Left lung (tissue), 10 donors: ENCODE results near the gene ZNF816. TPM values are rescaled to one million over a fixed set of nuclear protein-coding genes. Genes with fewer than 3 reads are reported as not detected.
"Not testable (repeated sequence)": the region's sequence is repeated elsewhere in the genome, so short reads cannot be mapped to it uniquely, and the experiment has no call there.

Source experiments
- ATAC-seq: fragments of 200-7000 bp; cut with Tn5 transposase; one replicate; pipeline ENCODE4 v1.9.1; 2020; ENCODE audit warnings: moderate library complexity
- DNase-seq, 4 donors: peaks; one replicate each; pipeline ENCODE4 v3.0.0-alpha.2; 2013 to 2020
- H3K27ac ChIP-seq, 2 donors: fragments of 200-600 bp; sonication (generic) in 1 of 2; one replicate each; pipeline versions ENCODE4 v1.5.0 to v1.8.0; 2020 to 2021
- H3K27me3 ChIP-seq, 2 donors: fragments of 200-600 bp; sonication (generic) in 1 of 2; one replicate each; pipeline versions ENCODE4 v1.5.0 to v1.8.0; 2020 to 2021
- H3K36me3 ChIP-seq, 2 donors: fragments of 200-600 bp; sonication (generic) in 1 of 2; one replicate each; pipeline versions ENCODE4 v1.5.0 to v1.8.0; 2020 to 2021
- H3K4me1 ChIP-seq, 2 donors: fragments of 200-600 bp; one replicate each; pipeline ENCODE4 v1.8.0; 2021
- H3K4me3 ChIP-seq, 2 donors: fragments of 200-600 bp; sonication (generic) in 1 of 2; one replicate each; pipeline versions ENCODE4 v1.5.0 to v1.8.0; 2020 to 2021; ENCODE audit warnings: mild to moderate bottlenecking in 1 of 2
- H3K9me3 ChIP-seq, 2 donors: fragments of 200-600 bp; sonication (generic) in 1 of 2; one replicate each; pipeline versions ENCODE4 v1.5.0 to v1.8.0; 2020 to 2021
- intact Hi-C, 2 donors: fragments of 100-400 bp; cut with DNase I; formaldehyde crosslinking; loops; one replicate each; pipeline versions ENCODE4 v1.11.2 to v1.14.2; 2022
- polyA plus RNA-seq, 6 donors: library from polyadenylated mRNA; unstranded; fragments of 120-200 nt; gene quantifications; one replicate each; pipeline ENCODE4 v1.2.1, GENCODE V29; 2013; ENCODE audit not compliant: insufficient read length in 6 of 6
- total RNA-seq, 2 donors: library from RNA; stranded (reverse); fragmentation: NEBNext Ultra II Directional; extraction: Animal tissue kit (Norgen Biotek cat#: 25700); gene quantifications; one replicate each; pipeline ENCODE4 v1.2.1, GENCODE V29; 2021
- TF ChIP-seq, protein P1 (sequence below), 2 donors: fragments of 200-600 bp; sonication (generic) in 1 of 2; IDR thresholded peaks; one replicate each; pipeline versions ENCODE4 v1.5.0 to v1.8.0; 2021; ENCODE audit warnings: antibody characterized with exemption in 2 of 2
- donor health status: DM: no; HTN: yes; CAD: no.
- donor health status: DM: no; HTN: no; CAD: no.

Gene ZNF816
- total and polyA plus RNA-seq, 8 donors: 10.9 to 23.3 (median 17.8) TPM

GRCh38 chr19:52949422-52949821 lies 13.3 kb downstream of the ZNF816 start:
- Histone ChIP-seq H3K9me3 (peaks cover 12 to 92% of the 10 kb centered on the region in 2 donors), H3K4me1 (no peaks in the 10 kb centered on the region), H3K36me3 (peaks cover 3 to 48% of the 10 kb centered on the region in 2 donors), H3K27me3 (no peaks in the 10 kb centered on the region), H3K4me3 (no peak overlapping the region), H3K27ac (no peak overlapping the region)
- ATAC-seq (no peak), DNase-seq (no peak)
- intact Hi-C loops: no loop called here
- TF ChIP-seq, protein P1, sequence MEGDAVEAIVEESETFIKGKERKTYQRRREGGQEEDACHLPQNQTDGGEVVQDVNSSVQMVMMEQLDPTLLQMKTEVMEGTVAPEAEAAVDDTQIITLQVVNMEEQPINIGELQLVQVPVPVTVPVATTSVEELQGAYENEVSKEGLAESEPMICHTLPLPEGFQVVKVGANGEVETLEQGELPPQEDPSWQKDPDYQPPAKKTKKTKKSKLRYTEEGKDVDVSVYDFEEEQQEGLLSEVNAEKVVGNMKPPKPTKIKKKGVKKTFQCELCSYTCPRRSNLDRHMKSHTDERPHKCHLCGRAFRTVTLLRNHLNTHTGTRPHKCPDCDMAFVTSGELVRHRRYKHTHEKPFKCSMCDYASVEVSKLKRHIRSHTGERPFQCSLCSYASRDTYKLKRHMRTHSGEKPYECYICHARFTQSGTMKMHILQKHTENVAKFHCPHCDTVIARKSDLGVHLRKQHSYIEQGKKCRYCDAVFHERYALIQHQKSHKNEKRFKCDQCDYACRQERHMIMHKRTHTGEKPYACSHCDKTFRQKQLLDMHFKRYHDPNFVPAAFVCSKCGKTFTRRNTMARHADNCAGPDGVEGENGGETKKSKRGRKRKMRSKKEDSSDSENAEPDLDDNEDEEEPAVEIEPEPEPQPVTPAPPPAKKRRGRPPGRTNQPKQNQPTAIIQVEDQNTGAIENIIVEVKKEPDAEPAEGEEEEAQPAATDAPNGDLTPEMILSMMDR (IDR thresholded peaks at IDR 0.05): no peak

- DNase-seq: no peak
- H3K4me1 ChIP-seq: peaks cover 0 to 2% of the 10 kb centered on the region in 2 donors
Observed at GRCh38 chr19:52948025-52948770, 14.5 kb downstream of the ZNF816 start.

DNA sequence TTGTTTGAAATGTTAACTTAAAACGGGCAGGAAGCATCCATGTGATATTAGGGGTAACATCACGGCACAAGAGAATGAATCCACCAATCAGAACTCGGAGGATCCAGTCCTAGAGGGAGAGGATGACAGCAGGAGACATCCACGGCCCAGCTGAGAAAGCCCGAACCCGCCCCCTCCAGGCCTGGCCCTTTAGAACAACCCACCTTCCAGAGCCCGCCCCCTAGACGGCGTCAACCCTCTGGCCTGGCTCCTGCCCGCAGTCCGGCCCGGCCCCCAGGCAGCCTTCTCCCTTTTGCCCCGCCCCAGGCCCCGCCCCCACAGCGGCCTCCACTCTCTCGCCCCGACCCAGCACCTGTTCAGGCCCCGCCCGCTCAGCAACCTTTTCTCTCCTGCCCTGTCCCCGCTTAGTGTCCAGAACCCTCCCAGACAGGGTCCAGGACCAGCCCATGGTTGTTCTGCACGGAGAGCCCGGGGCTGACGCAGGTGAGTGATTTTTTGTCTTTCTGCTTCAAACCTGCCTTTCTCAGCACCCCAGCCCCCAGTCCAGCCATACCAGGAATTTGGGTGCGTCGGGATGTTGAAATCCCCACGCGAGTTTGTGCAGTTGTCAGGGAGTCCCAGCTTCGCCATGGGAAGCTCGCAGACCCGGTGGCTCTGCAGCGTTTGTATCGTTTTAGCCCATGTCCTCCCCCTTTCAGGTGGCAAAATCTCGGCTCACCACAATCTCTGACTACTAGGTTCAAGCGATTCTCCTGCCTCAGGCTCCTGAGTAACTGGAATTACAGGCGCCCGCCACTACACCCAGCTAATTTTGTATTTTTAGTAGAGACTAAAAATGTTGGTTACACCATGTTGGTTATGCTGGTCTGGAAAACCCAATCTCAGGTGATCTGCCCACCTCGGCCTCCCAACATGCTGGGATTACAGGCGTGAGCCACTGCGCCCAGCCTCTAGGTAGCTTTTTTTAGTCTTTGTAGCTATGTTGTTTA lies 16.1 kb downstream of the ZNF816 start:
- Histone ChIP-seq H3K4me3 (no peak overlapping the region), H3K27me3 (no peaks in the 10 kb centered on the region), H3K4me1 (peaks cover 0 to 8% of the 10 kb centered on the region in 2 donors), H3K36me3 (peaks cover 1 to 23% of the 10 kb centered on the region in 2 donors), H3K9me3 (peaks cover 12 to 68% of the 10 kb centered on the region in 2 donors), H3K27ac (no peak overlapping the region)
- intact Hi-C loops: no loop called here
- peak; percentile 17 for ATAC-seq
- DNase-seq: peak in 2 of 4 donors; percentile 75 to 80
- TF ChIP-seq, protein P1 (IDR thresholded peaks at IDR 0.05): no peak

More at GRCh38 chr19:52948025-52948770, 14.5 kb downstream of the ZNF816 start:
- H3K4me3 ChIP-seq: no peak overlapping the region
- H3K9me3 ChIP-seq: peaks cover 12 to 84% of the 10 kb centered on the region in 2 donors
- H3K36me3 ChIP-seq: peaks cover 3 to 39% of the 10 kb centered on the region in 2 donors
- no peak overlapping the region for H3K27ac ChIP-seq
- no peaks in the 10 kb centered on the region for H3K27me3 ChIP-seq
- intact Hi-C loops: no loop called here
- TF ChIP-seq, protein P1 (IDR thresholded peaks at IDR 0.05): no peak
- ATAC-seq: no peak

- peaks cover 0 to 16% of the 10 kb centered on the region in 2 donors for H3K4me1 ChIP-seq
- TF ChIP-seq, protein P1 (IDR thresholded peaks at IDR 0.05): no peak
- peaks cover 12 to 60% of the 10 kb centered on the region in 2 donors for H3K9me3 ChIP-seq
- no peak overlapping the region for H3K27ac ChIP-seq
- no peak for ATAC-seq
- intact Hi-C loops: no loop called here
- H3K36me3 ChIP-seq: peaks cover 0 to 15% of the 10 kb centered on the region in 2 donors
- no peak overlapping the region for H3K4me3 ChIP-seq
- H3K27me3 ChIP-seq: no peaks in the 10 kb centered on the region
- peak in 1 of 4 donors; percentile 16 for DNase-seq
Observed at GRCh38 chr19:52945652-52946321, 16.9 kb downstream of the ZNF816 start.

GRCh38 chr19:52944703-52945493 lies 17.8 kb downstream of the ZNF816 start:
- ATAC-seq: not testable (repeated sequence)
- peaks cover 0 to 23% of the 10 kb centered on the region in 2 donors for H3K4me1 ChIP-seq

More at GRCh38 chr19:52944703-52945493, 17.8 kb downstream of the ZNF816 start:
- peak in 1 of 4 donors; percentile 27 for DNase-seq
- H3K27me3 ChIP-seq, intact Hi-C loops, H3K27ac ChIP-seq, H3K4me3 ChIP-seq, H3K36me3 ChIP-seq: not testable (repeated sequence)
- peaks cover 10 to 51% of the 10 kb centered on the region in 2 donors for H3K9me3 ChIP-seq
